NCI-H526 (cell line): ENCODE measurements around the gene TMEM38A.
"Not testable (repeated sequence)": the region's sequence is repeated elsewhere in the genome, so short reads cannot be mapped to it uniquely, and the experiment has no call there.

ENCODE experiments used
- DNase-seq, 2 experiments: peaks; one replicate each; lab custom pipeline; 2025; lab: John Stamatoyannopoulos, UW

The TMEM38A gene

DNA sequence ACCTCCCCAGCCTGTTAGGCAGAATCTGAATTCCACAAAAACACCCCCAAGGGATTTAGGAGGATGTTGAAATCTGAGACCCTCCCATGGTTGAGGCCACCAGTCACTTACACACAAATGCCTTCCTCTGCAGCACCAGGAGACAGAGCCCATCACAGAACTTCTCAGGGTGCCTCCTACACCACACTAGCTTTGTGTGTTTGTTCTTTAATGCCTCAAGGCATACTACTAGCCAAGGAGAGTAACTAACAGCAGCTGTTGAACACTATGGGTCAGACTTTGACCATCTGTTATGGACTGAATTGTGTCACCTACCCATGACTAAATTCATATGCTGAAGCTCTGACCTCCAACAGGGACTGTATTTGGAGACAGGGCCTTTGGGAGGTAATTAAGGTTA lies 23.4 kb upstream of the TMEM38A start:
- no peak for DNase-seq

- no peak for DNase-seq
Measured at GRCh38 chr19:16638666-16639065, 22.3 kb upstream of the TMEM38A start.

DNA sequence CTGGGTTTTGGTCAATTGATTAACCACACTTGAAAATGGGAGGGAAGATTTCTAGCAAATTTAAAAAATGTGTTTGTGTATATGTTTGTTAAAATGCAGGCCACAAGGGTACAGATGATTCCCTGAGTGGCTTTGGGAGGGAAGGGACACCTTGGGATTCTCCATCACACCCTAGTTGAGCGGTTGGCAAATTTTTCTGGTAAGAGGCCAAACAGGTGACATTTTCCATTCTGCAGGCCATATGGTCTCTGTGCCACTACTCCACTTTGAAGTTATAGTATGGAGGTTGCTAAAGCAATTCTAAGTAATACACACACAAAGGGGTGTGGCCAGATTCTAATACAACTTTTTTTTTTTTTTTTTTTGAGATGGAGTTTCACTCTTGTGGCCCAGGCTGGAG lies 20.0 kb upstream of the TMEM38A start:
- no peak for DNase-seq

- DNase-seq: no peak
Measured at GRCh38 chr19:16641695-16642094, 19.2 kb upstream of the TMEM38A start.

DNA sequence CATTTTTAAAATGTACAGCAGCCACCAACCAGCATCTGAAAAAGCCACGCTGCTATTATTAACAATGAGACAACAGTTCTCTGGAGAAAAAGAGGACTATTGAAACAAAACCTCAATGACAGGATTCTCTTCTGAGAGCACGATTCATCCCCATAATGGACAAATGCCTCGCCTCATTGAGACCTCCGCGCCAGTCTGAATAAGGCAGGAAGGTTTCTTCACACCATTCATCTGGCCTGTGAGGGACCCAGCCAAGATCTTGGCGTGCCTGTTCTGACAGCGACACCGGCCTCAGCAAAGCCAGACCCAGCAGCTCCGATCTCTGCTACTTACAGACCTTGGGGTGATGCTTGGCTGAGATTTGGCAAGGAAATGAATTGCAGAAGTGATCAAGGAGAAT lies 15.8 kb upstream of the TMEM38A start:
- no peak for DNase-seq

GRCh38 chr19:16649734-16650133 lies 11.2 kb upstream of the TMEM38A start:
- no peak for DNase-seq

- DNase-seq: no peak
Measured at GRCh38 chr19:16650821-16651220, 10.1 kb upstream of the TMEM38A start.

- DNase-seq: not testable (repeated sequence)
Measured at GRCh38 chr19:16651421-16652188, 9.3 kb upstream of the TMEM38A start.

- DNase-seq: no peak
Measured at GRCh38 chr19:16652854-16653253, 8.1 kb upstream of the TMEM38A start.

DNA sequence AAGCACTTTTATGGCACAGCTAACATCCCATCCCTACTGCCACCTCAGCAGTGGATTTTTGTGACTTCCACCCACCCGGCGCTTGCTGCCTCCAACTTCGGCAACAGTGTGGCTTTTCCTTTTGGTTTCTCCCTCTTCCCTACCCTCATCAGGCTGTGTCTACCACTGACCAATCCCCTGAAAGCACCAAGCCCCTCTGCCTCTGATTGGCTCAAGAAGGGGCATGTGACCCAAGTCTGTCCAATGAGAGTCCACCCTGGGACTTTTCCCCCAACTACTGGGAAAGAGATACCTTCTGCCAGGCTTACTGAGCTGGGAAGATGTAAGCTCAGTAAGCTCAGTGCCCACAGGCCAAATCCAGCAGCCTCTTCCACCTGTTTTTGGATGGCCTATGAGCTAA lies 6.8 kb upstream of the TMEM38A start:
- no peak for DNase-seq

DNA sequence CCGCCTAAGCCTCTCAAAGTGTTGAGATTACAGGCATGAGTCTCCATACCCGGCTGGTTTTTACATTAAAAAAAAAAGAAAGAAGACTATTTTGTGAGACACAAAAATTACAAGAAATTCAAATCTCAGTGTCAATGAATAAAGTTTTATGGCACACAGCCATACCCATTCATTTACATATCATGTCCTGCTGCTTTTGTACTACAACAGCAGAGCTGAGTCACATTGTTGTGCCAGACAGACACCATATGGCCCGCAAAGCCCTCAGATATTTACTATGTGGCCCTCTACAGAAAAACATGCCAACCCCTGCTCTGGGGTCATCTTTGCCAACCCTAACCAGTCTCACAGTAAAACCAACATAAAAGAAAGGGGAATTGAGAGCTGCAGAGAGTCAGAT lies 6.3 kb upstream of the TMEM38A start:
- DNase-seq: no peak

- DNase-seq: no peak
Measured at GRCh38 chr19:16655727-16656126, 5.2 kb upstream of the TMEM38A start.

DNA sequence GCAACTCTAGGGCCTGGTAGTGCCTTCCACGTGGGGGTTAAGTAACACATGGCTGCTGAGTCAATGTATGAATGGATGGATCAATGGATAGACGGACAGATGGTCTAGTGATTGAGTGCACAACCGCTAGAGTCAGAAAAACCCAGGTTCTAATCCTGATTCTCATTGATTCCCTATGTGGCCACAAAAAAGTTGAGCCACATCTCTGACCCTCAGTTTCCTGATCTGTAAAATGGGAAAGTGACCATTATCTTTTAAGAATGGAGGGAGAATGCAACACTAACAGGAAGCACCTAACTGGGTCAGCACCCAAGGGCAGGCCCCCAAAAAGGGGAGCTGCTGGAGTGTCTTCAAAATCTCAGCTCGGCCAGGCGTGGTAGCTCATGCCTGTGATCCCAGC lies 3.6 kb upstream of the TMEM38A start:
- DNase-seq: no peak

DNA sequence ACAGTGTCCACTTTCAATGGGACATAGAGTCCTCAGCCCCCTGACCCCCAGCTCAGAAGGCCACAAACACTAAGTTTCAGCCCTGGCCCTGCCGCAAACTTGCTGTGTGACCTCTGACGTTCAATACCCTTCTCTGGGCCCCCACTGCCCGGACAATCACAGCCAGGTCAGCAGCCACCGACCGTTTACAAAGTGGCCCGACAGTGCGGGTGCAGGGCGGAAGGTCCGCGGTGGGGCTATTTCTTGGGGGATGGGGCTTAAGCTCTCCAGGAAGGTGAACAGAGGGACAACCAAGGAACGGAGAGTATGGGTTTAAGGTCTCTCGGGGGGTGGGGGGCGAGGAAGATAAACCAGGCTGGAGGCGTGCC lies 1.5 kb upstream of the TMEM38A start:
- DNase-seq: no peak

DNA sequence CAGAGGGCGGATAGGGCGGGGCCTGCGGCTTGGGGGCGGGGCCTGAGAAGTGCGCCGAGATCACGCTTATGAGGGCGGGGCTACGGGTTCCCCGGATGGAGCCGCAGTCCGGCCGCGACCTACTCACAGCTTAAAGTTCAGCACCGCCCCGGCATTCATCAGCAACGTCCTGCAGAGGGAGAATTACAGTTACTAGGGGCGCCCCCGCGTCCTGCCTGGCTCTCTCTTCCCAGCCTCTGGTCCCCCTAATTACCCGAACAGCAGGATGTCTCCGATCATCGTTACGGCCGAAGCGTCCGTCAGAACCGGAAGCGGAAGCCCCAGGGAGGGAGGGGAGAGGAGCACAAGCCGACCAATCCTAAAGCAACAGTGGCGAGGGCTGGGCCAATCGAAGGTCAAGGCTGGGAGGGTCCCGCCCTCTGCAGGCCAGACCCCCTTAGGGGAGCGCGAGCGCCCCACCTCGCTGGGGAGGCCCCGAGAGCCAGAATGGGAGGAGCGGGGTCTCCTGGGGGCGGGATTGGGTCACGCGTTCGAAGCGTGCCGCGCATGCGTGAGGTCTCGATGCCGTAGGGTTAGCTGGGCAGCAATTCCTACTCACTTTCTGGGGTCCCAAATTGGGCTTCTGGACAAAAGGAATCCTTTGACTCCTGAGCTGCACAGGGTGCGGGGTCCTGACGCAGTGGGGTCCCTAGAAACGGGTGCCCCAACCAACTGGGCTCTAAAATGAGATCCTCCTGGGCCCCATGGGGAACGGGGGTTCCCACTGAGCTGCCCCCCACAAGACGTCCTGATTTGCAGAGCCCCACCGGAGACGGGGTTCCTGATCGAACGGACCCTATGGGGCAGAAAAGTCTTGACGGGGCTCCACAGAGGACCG lies 869 bp upstream of the TMEM38A start, which contains the start of gene SMIM7:
Gene SMIM7 (minus strand): TSS at position 313 of the 877 bp plus-strand sequence. CDS start 34 bp downstream, at position 279.
- peak; percentile 90 to 97 for DNase-seq

DNA sequence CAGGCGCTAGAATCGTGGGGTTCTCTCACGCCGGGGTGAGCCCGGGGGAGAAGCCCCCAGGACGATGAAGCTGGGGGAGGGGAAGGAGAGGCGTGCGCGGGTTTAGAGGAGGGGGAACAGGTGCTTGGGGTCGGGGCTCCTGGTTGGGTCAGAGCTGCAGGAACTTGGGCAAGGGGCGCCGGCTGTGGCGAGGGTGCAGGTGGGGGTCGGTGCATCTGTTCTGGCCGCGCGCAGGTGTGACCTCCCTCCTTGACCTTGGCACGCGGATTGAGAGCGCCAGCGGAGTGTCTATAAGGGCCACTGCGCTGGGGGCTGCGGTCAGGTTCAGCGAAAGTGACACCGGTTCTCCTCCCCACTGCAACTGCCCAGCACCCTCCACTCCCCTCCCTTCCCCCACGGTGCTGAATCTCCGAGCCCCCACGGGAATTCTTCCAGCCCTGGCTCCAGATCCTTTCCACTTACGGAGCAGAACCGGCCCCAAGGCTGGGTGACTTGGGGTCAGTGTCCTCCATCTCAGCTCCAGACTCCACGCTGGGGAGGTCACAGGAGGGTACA lies 618 bp downstream of the TMEM38A start:
- peak in 1 of 2 experiments; percentile 48 for DNase-seq

- no peak for DNase-seq
Measured at GRCh38 chr19:16668176-16668575, 7.2 kb downstream of the TMEM38A start.

GRCh38 chr19:16668702-16669101 lies 7.8 kb downstream of the TMEM38A start:
- DNase-seq: not testable (repeated sequence)

DNA sequence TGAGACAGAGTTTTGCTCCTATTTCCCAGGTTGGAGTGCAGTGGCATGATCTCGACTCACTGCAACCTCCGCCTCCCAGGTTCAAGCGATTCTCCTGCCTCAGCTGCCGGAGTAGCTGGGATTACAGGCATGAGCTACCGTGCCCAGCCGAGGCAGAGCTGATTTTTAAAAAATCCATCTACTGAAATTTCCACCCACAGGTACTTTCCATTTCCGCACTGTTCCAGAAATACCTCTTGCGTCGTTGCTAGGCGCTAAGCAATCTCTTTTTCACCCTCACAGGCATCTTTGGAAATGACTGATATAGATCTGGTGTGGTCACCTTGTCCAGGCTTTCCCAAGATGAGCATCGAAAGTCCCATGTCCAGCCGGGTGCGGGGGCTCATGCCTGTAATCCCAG lies 9.4 kb downstream of the TMEM38A start:
- no peak for DNase-seq

- no peak for DNase-seq
Measured at GRCh38 chr19:16671652-16672274, 10.8 kb downstream of the TMEM38A start.

GRCh38 chr19:16673231-16673630 lies 12.3 kb downstream of the TMEM38A start:
- no peak for DNase-seq

DNA sequence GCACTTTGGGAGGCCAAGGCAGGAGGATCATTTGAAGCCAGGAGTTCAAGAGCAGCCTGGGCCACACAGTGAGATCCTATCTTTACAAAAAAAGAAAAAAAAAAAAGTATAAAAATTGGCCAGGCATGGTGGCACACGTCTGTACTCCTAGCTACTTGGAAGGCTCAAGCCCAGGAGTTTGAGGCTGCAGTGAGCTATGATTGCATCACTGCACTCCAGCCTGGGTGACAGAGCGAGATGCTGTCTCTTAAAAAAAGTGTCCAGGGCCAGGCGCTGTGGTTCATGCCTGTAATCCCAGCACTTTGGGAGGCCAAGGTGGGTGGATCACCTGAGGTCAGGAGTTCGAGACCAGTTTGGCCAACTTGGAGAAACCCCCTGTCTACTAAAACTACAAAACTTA lies 12.9 kb downstream of the TMEM38A start:
- not testable (repeated sequence) for DNase-seq
